Uterus (tissue), 4 donors: ENCODE measurements around the gene PIK3C2G. TPM values are rescaled to one million over a fixed set of nuclear protein-coding genes. Genes with fewer than 3 reads are reported as not detected.
A peak's percentile ranks its signal among the peaks of the same experiment; 100 is the strongest.

Source experiments
- DNase-seq, 2 donors: peaks; one replicate each; pipeline ENCODE4 v3.0.0-alpha.2; 2019 to 2020
- H3K27ac ChIP-seq, 2 donors: fragments of 200-600 bp; sonication (generic); 1 replicate in 1 of 2; 2 replicates in 1 of 2; pipeline ENCODE4 v1.5.1; 2016 to 2018
- H3K27me3 ChIP-seq, 2 donors: fragments of 200-600 bp; sonication (generic); one replicate each; pipeline ENCODE4 v1.5.1; 2018 to 2019; ENCODE audit warnings: control low read depth in 1 of 2
- H3K36me3 ChIP-seq, 2 donors: fragments of 200-600 bp; sonication (generic); one replicate each; pipeline ENCODE4 v1.5.1; 2019; ENCODE audit warnings: control low read depth in 1 of 2
- H3K4me1 ChIP-seq, 2 donors: fragments of 200-600 bp; sonication (generic); one replicate each; pipeline ENCODE4 v1.5.1; 2018 to 2019; ENCODE audit warnings: control low read depth in 1 of 2
- H3K4me3 ChIP-seq, 2 donors: fragments of 200-600 bp; sonication (generic); 1 replicate in 1 of 2; 2 replicates in 1 of 2; pipeline ENCODE4 v1.5.1; 2018 to 2019; ENCODE audit warnings: mild to moderate bottlenecking in 1 of 2
- H3K9me3 ChIP-seq, 2 donors: fragments of 200-600 bp; sonication (generic); one replicate each; pipeline ENCODE4 v1.5.1; 2019; ENCODE audit warnings: control low read depth in 1 of 2
- POLR2A ChIP-seq, 2 donors: fragments of 450-650 bp; IDR thresholded peaks; one replicate each; pipeline ENCODE4 v1.6.1; 2016; ENCODE audit warnings: antibody characterized with exemption in 2 of 2, mild to moderate bottlenecking in 1 of 2, moderate library complexity in 1 of 2
- intact Hi-C: fragments of 100-400 bp; cut with DNase I; formaldehyde crosslinking; loops from one replicate; pipeline ENCODE4 v1.15.1; 2023; ENCODE audit warnings: low total_unique reads
- total RNA-seq, 4 donors: library from RNA; depleted of rRNA in 3 of 4; stranded (reverse); fragments of >200 nt in 3 of 4; gene quantifications; one replicate each; pipeline versions ENCODE4 v1.1.0 to v1.2.4, GENCODE V29; 2014 to 2023
- TF ChIP-seq, protein P1 (sequence below), 4 experiments: fragments of 200-600 bp in 2 of 4; fragments of 450-650 bp in 2 of 4; sonication (generic) in 2 of 4; IDR thresholded peaks; one replicate each; pipeline ENCODE4 v1.5.1; 2016 to 2019; ENCODE audit warnings: antibody characterized with exemption in 4 of 4, mild to moderate bottlenecking in 2 of 4, moderate library complexity in 1 of 4
- donor health status: DM: yes; HTN: yes; CAD: no.

PIK3C2G gene
- total RNA-seq, 4 donors from 2014 or later: under 0.01 to 2.2 (median 0.34) TPM; not detected in 1

DNA sequence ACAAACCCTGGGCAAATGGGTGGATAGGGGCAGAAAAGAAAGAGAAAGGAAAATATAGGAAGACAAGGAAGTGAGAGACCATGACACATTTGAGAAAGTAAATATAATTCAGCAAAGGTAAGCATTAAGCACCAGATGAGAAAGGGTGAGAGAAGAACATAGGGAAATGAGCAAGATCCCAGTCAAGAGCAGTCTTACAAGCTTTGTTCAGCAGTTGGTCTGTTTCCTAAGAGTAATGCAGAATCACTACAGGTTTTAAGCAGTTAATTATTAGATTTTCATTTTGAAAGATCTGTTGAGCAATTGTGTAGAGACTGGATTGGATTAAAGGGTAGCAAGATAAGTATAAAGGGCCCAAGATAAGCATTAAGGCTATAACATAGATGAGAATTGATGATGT lies 330.2 kb downstream of the PIK3C2G start:
- Histone ChIP-seq H3K27ac (no peak overlapping the region), H3K27me3 (no peaks in the 10 kb centered on the region), H3K4me1 (no peaks in the 10 kb centered on the region), H3K4me3 (no peak overlapping the region), H3K36me3 (no peaks in the 10 kb centered on the region), H3K9me3 (no peaks in the 10 kb centered on the region)
- intact Hi-C loops: no loop called here
- no peak for TF ChIP-seq POLR2A (IDR thresholded peaks at IDR 0.05)
- TF ChIP-seq, protein P1, sequence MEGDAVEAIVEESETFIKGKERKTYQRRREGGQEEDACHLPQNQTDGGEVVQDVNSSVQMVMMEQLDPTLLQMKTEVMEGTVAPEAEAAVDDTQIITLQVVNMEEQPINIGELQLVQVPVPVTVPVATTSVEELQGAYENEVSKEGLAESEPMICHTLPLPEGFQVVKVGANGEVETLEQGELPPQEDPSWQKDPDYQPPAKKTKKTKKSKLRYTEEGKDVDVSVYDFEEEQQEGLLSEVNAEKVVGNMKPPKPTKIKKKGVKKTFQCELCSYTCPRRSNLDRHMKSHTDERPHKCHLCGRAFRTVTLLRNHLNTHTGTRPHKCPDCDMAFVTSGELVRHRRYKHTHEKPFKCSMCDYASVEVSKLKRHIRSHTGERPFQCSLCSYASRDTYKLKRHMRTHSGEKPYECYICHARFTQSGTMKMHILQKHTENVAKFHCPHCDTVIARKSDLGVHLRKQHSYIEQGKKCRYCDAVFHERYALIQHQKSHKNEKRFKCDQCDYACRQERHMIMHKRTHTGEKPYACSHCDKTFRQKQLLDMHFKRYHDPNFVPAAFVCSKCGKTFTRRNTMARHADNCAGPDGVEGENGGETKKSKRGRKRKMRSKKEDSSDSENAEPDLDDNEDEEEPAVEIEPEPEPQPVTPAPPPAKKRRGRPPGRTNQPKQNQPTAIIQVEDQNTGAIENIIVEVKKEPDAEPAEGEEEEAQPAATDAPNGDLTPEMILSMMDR (IDR thresholded peaks at IDR 0.05): no peak
- no peak for DNase-seq

DNA sequence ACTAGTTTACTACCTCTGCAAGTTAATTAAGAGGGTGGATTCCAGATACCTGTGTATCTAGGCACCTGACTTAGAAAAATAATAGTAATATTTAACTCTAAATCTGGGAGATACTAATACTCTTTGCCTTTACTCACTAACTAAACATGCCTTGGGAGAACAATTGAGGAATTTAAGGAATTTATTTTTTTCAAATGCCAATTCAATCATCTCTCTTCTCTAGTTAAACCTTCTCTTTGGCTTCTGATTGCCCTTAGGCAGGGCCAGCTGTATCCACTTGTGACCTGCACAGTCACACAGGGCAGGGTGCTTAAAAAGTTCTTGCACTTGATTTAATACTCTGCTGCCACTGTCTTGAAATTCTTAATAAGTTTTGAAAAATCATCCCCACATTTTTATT lies 334.1 kb downstream of the PIK3C2G start:
- TF ChIP-seq, protein P1 (IDR thresholded peaks at IDR 0.05): no peak
- TF ChIP-seq POLR2A (IDR thresholded peaks at IDR 0.05): no peak
- Histone ChIP-seq H3K27ac (no peak overlapping the region), H3K4me1 (no peaks in the 10 kb centered on the region), H3K27me3 (no peaks in the 10 kb centered on the region), H3K9me3 (no peaks in the 10 kb centered on the region), H3K36me3 (no peaks in the 10 kb centered on the region), H3K4me3 (no peak overlapping the region)
- DNase-seq: no peak
- intact Hi-C loops: no loop called here

DNA sequence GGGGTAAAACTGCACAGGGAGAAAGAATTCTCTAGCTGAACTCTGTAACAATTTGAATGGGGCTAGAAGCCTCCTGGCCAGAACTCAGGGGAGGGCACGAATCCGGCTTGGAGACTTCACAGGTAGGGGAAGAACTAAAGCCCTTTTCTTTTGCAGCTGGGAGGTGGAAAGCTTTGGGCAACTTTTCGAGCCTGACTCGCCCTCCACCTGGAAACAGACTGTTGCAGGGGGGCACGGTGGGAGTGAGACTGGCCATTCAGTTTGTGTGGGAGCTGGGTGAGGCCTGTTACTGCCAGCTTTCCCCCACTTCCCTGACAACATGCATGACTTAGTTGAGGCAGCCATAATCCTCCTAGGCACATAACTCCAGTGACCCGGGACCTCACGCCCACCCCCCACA lies 340.6 kb downstream of the PIK3C2G start:
- no peak for TF ChIP-seq POLR2A (IDR thresholded peaks at IDR 0.05)
- TF ChIP-seq, protein P1 (IDR thresholded peaks at IDR 0.05): no peak

DNA sequence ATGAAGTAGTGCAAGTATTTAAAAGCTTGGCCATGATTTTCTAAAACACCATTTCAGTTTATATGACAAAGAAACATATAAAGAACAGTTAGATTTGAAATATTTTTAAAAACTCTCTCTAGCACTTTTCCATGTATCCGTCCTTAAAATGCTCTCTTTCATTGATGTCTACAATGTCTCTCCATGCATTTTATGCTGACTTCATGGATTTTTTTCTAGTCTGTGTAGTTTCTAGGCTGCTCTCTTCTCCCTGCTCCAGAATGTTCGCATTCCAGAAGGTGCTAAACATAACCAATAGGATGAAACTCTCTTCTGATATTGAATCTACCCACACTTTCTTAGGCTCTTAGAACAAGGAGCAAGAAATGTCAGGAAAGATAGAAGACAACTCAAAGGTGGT lies 351.7 kb downstream of the PIK3C2G start:
- intact Hi-C loops: no loop called here
- no peak for DNase-seq
- Histone ChIP-seq H3K27ac (peak overlapping the region in 1 of 2 donors; percentile 14), H3K36me3 (no peaks in the 10 kb centered on the region), H3K4me1 (no peaks in the 10 kb centered on the region), H3K9me3 (no peaks in the 10 kb centered on the region), H3K4me3 (no peak overlapping the region), H3K27me3 (no peaks in the 10 kb centered on the region)
- TF ChIP-seq, protein P1 (IDR thresholded peaks at IDR 0.05): no peak
- no peak for TF ChIP-seq POLR2A (IDR thresholded peaks at IDR 0.05)

More for the DNA sequence above, 340.6 kb downstream of the PIK3C2G start:
- no peak for DNase-seq
- no peaks in the 10 kb centered on the region for H3K4me1 ChIP-seq
- no peak overlapping the region for H3K27ac ChIP-seq
- no peaks in the 10 kb centered on the region for H3K27me3 ChIP-seq
- H3K4me3 ChIP-seq: no peak overlapping the region
- no peaks in the 10 kb centered on the region for H3K36me3 ChIP-seq
- H3K9me3 ChIP-seq: no peaks in the 10 kb centered on the region
- intact Hi-C loops: no loop called here

DNA sequence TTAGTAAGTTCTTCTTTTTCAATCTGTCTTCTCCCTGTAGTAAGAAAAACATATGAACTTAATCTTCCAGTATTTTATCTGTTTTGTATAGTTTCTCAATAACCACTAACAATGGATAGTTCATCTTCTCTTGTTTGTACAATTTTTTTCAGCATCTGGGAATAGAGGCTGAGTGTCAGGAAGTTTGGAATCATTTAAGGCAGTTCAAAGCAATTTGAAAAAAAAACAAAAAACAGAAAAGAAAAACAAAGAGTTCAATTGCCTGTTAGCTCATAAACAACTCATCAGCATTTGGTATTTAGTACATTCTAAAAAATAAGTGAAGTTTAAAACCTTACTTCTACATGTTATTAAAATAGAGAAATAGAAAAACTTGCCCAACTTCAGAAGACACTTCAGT lies 359.7 kb downstream of the PIK3C2G start:
- Histone ChIP-seq H3K27ac (no peak overlapping the region), H3K4me3 (no peak overlapping the region), H3K9me3 (no peaks in the 10 kb centered on the region), H3K27me3 (no peaks in the 10 kb centered on the region), H3K36me3 (no peaks in the 10 kb centered on the region), H3K4me1 (no peaks in the 10 kb centered on the region)
- TF ChIP-seq, protein P1 (IDR thresholded peaks at IDR 0.05): no peak
- TF ChIP-seq POLR2A (IDR thresholded peaks at IDR 0.05): no peak
- intact Hi-C loops: no loop called here
- no peak for DNase-seq
